Motor neuron (in vitro differentiated cells): ENCODE results near the gene CAPS. TPM values are rescaled to one million over a fixed set of nuclear protein-coding genes. Genes with fewer than 3 reads are reported as not detected.

ENCODE experiments used
- ATAC-seq, 8 experiments: fragments of 200-7000 bp; cut with Tn5 transposase; replicated peaks in 6 of 8; 2 replicates each; pipeline ENCODE4 v1.8.0; 2021; ENCODE audit warnings: mild to moderate bottlenecking in 8 of 8, moderate library complexity in 8 of 8
- H3K27ac ChIP-seq, 2 donors: fragments of 250-450 bp; sonication (Bioruptor Pico); 2 replicates each; pipeline ENCODE4 v1.9.0; 2021; ENCODE audit warnings: antibody characterized with exemption in 2 of 2, mild to moderate bottlenecking in 2 of 2, moderate library complexity in 1 of 2
- H3K4me1 ChIP-seq, 2 donors: fragments of 250-450 bp; sonication (Bioruptor Pico); replicated peaks in 1 of 2; 2 replicates each; pipeline ENCODE4 v1.6.1; 2021; ENCODE audit warnings: antibody characterized with exemption in 2 of 2, mild to moderate bottlenecking in 2 of 2, moderate library complexity in 1 of 2
- H3K4me3 ChIP-seq, 5 donors: fragments of 250-450 bp; sonication (Bioruptor Pico); 2 replicates each; pipeline ENCODE4 v1.9.0; 2021; ENCODE audit warnings: antibody characterized with exemption in 5 of 5, mild to moderate bottlenecking in 5 of 5, moderate library complexity in 4 of 5
- WGBS, 10 experiments: fragments of 450-650 bp; shearing (Covaris generic); methylation state at CpG; one replicate each; pipeline ENCODE4 v1.0.0; 2022; 5-methylcytosine and 5-hydroxymethylcytosine counted together
- in situ Hi-C, 9 experiments: fragments of 400-800 bp; cut with MboI; loops; one replicate each; pipeline ENCODE4 v1.15.0; 2021; ENCODE audit warnings: low sequenced_read_pairs in 9 of 9, low pct_unique_long_range_greater_than_20kb in 2 of 9; ENCODE audit not compliant: unreplicated experiment in 9 of 9
- total RNA-seq, 8 experiments: library from RNA; unstranded; fragments of 300-600 nt; gene quantifications; 2 replicates each; pipeline versions ENCODE4 v1.2.3 to v1.2.4, GENCODE V29; 2022

The CAPS gene
- total RNA-seq, 8 experiments from 2014 or later: 3.1 to 62.5 (median 8.0) TPM

GRCh38 chr19:5948752-5949564, 34.9 kb downstream of the CAPS start:
- ATAC-seq: peak in 1 of 8 experiments; percentile 46
- WGBS, 10 experiments: 22 to 93% (median 55%) methylated on average over 1 to 12 of the region's 13 CpGs; no CpG with 5 or more reads in 2 of the 10 experiments
- Histone ChIP-seq H3K4me1 (peaks cover 39 to 47% of the 10 kb centered on the region in 2 donors), H3K4me3 (no peak overlapping the region), H3K27ac (no peak overlapping the region)
- in situ Hi-C loops: no loop called here

DNA sequence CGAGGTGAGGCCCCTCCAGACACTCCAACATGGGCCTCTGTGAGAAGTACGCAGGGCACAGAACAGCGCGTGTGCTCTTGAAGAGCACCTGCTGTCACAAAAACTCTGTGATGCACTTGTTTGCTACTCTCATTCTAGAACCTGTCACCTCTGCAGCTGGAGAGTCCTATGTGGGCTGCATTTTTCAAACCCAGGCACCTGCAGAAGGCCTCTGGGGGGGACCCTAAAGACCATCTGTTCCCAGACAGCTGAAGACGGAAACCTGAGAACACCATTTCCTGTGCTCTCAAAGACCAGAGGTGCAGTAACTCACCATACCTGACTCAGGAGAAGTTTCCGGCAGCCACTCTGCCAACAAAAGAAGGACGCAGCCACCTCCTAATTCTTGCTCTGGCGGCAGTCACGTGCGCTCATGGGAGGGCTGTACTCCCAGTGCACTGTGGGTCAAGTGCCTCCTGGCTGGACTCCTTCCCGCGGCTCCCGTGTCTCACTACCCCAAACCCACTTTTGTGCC, 35.8 kb downstream of the CAPS start:
- H3K27ac ChIP-seq: no peak overlapping the region
- peaks cover 48 to 56% of the 10 kb centered on the region in 2 donors for H3K4me1 ChIP-seq
- no peak for ATAC-seq

GRCh38 chr19:5950741-5951140, 36.7 kb downstream of the CAPS start:
- in situ Hi-C loops: no loop called here
- Histone ChIP-seq H3K4me3 (no peak overlapping the region), H3K27ac (no peak overlapping the region), H3K4me1 (peaks cover 56 to 63% of the 10 kb centered on the region in 2 donors)
- ATAC-seq: no peak
- WGBS, 10 experiments: 18 to 100% (median 29%) methylated on average over 1 to 3 of the region's 3 CpGs; no CpG with 5 or more reads in 2 of the 10 experiments

More for the DNA sequence above, 35.8 kb downstream of the CAPS start:
- in situ Hi-C loops: no loop called here
- WGBS, 10 experiments: 74 to 100% (median 93%) methylated on average over 2 to 9 of the region's 13 CpGs; no CpG with 5 or more reads in 2 of the 10 experiments
- H3K4me3 ChIP-seq: no peak overlapping the region

DNA sequence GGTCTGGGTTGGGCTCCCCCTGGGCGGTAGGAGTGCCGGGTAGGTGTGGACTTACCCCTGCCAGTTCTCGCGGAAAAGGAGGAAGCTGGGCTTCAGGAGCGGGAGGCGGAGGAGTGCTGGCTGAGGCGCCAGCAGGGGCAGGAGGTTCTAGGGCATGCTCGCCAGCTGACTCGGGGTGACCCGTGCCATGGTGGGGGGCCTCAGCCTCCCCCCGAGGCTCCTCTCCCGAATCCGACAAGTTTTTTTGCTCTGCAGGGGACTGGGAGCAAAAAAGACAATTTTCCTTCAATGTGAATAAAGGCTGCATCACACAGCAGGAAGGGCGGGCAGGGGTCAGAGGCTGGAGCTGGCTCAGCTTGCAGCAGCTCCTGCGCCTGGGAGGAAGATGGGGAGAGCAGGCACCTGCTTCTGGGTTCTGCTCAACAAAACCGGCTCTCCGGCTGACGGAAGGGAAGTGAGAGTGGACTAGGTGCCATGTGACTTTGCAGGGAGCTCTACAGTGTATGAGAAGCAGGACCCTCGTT, 37.3 kb downstream of the CAPS start:
- in situ Hi-C loops: no loop called here
- Histone ChIP-seq H3K27ac (peak overlapping the region; percentile 18 to 52), H3K4me1 (peaks cover 56 to 65% of the 10 kb centered on the region in 2 donors), H3K4me3 (no peak overlapping the region)
- ATAC-seq: peak in 5 of 8 experiments; percentile 5 to 45 (median 35)
- 13 to 100% (median 18%) methylated on average over 1 to 16 of the region's 19 CpGs; no CpG with 5 or more reads in 2 of the 10 experiments for WGBS, 10 experiments

GRCh38 chr19:5952193-5953029, 38.4 kb downstream of the CAPS start:
- Histone ChIP-seq H3K4me3 (no peak overlapping the region), H3K27ac (peak overlapping the region in 1 of 2 donors; percentile 80), H3K4me1 (peaks cover 61 to 62% of the 10 kb centered on the region in 2 donors)
- in situ Hi-C loops: no loop called here
- no peak for ATAC-seq
- 43 to 100% (median 61%) methylated on average over 1 to 9 of the region's 18 CpGs; no CpG with 5 or more reads in 3 of the 10 experiments for WGBS, 10 experiments

- Histone ChIP-seq H3K27ac (peak overlapping the region; percentile 48 to 80), H3K4me3 (no peak overlapping the region), H3K4me1 (peaks cover 60 to 68% of the 10 kb centered on the region in 2 donors)
- ATAC-seq: peak in 3 of 8 experiments; percentile 64 to 79 (median 76)
- in situ Hi-C loops: no loop called here
- WGBS, 10 experiments: 0 to 75% (median 41%) methylated on average over 1 to 5 of the region's 5 CpGs; no CpG with 5 or more reads in 1 of the 10 experiments
Observed at GRCh38 chr19:5953030-5953589, 39.1 kb downstream of the CAPS start.

DNA sequence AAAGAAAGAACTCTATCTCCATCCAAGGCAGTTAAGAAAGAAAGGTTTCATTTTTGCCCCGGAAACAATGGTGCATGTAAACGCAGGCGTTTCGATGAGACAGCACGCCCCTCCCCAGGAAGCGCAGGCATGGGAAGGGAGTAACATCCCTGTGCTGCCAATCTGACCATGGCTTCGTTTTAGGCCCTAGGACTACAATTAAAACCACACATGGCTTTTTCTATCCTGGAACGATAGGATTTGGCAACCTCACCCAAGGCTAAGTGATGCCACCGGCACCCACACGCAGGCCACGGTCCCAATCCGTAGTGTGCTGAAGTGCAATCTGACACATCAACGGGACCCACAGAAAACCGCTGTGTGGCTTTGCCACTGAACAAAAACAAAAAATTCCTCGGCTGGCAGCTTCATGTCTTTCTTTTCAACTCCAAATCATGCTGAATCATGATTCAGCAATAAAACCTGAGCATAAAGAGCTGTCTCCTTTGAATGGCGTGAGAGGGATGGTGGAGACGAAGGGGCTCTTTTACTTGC, 39.7 kb downstream of the CAPS start:
- H3K4me3 ChIP-seq: no peak overlapping the region
- peak overlapping the region; percentile 48 to 80 for H3K27ac ChIP-seq
- WGBS, 10 experiments: 8 to 70% (median 44%) methylated on average over 3 to 14 of the region's 17 CpGs
- ATAC-seq: peak in 6 of 8 experiments; percentile 11 to 41 (median 14)
- peaks cover 63 to 74% of the 10 kb centered on the region in 2 donors for H3K4me1 ChIP-seq
- in situ Hi-C loops: no loop called here

DNA sequence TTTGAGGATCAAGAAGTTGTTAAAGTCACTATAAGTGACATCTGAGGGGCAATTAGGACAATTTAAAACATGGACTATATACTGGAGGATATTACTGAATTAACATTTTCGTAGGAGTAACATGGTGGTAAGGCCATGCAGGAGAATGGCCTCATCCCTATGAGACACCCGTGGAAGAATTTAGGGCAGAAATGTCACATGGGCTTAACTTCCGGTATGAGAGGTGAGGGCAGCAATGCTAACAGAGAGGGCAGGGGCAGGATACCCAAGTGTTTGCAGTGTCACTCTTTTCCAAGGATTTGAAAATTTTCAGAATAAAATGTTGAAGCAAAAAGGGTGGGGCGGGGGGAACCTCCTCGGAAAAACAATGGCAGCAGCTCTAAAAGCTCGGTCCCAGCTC, 40.2 kb downstream of the CAPS start:
- H3K4me1 ChIP-seq: peaks cover 59 to 72% of the 10 kb centered on the region in 2 donors
- WGBS, 10 experiments: 6 to 100% (median 47%) methylated on average over 1 to 6 of the region's 6 CpGs; no CpG with 5 or more reads in 2 of the 10 experiments
- in situ Hi-C loops: no loop called here
- H3K27ac ChIP-seq: peak overlapping the region; percentile 48 to 80
- H3K4me3 ChIP-seq: no peak overlapping the region
- ATAC-seq: peak in 6 of 8 experiments; percentile 6 to 34 (median 15)

GRCh38 chr19:5955636-5955935, 41.5 kb downstream of the CAPS start:
- WGBS, 10 experiments: 10 to 94% (median 84%) methylated on average over 1 to 3 of the region's 3 CpGs; no CpG with 5 or more reads in 4 of the 10 experiments

DNA sequence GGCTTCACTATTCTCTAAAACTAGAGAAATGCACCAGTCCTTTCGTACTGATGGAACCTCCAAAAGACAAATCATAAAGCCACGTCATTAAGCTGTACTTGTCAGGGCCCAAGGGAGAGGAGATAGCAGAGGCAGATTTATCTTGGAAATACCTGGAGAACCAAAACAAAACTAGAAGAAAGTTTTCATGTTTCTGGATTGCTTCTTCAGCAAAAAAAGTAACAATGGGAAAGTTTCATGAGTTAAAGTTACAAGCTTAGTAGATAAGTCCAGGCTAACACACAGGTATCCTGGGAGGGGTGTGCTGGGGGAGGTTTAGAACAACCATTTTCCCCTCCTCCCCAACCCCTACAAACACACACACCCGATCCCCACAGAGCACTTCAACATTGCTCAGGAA, 42.3 kb downstream of the CAPS start:
- Histone ChIP-seq H3K4me1 (peaks cover 70 to 82% of the 10 kb centered on the region in 2 donors), H3K27ac (no peak overlapping the region), H3K4me3 (no peak overlapping the region)
- ATAC-seq: no peak
- WGBS, 10 experiments: 71 to 100% (median 88%) methylated on average over 1 to 3 of the region's 3 CpGs; no CpG with 5 or more reads in 1 of the 10 experiments
- in situ Hi-C loops: no loop called here

More at GRCh38 chr19:5955636-5955935, 41.5 kb downstream of the CAPS start:
- no peak for ATAC-seq
- in situ Hi-C loops: no loop called here
- H3K4me1 ChIP-seq: peaks cover 71 to 85% of the 10 kb centered on the region in 2 donors
- no peak overlapping the region for H3K4me3 ChIP-seq
- no peak overlapping the region for H3K27ac ChIP-seq

GRCh38 chr19:5956728-5957127, 42.7 kb downstream of the CAPS start:
- no peak for ATAC-seq
- no peak overlapping the region for H3K27ac ChIP-seq
- no peak overlapping the region for H3K4me3 ChIP-seq
- WGBS, 10 experiments: 85 to 100% (median 100%) methylated on average over 1 to 7 of the region's 12 CpGs; no CpG with 5 or more reads in 4 of the 10 experiments
- in situ Hi-C loops: no loop called here
- peaks cover 70 to 78% of the 10 kb centered on the region in 2 donors for H3K4me1 ChIP-seq

DNA sequence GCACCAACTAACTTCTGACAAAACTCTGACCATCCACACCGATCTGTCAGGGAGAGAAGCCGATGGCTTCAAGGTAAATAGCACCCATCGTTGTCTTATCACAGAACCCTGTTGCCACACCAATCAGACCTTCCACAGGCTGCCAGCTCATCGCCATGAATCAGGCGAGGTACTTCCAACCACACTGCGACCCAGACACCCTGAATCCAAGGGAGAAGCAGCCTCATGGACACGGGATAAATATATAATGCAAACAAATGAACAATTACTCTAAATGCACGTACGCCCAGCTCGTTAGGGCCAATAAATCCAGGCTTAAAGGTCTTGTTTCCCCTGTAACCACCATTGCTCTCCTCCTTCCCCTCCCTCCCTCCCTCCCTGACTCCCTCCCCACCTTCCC, 43.1 kb downstream of the CAPS start:
- Histone ChIP-seq H3K4me3 (no peak overlapping the region), H3K4me1 (peaks cover 70 to 76% of the 10 kb centered on the region in 2 donors), H3K27ac (no peak overlapping the region)
- 65 to 88% (median 76%) methylated on average over 1 to 6 of the region's 10 CpGs; no CpG with 5 or more reads in 4 of the 10 experiments for WGBS, 10 experiments
- peak in 2 of 8 experiments; percentile 2 to 17 for ATAC-seq
- in situ Hi-C loops: no loop called here
